Esophagus muscularis mucosa (tissue), 3 donors: ENCODE results near the gene CRTC1.

Source experiments
- POLR2A ChIP-seq: fragments of 450-650 bp; IDR thresholded peaks from one replicate; pipeline ENCODE4 v1.6.1; 2017; ENCODE audit warnings: antibody characterized with exemption, moderate library complexity, mild to moderate bottlenecking, low read depth
- POLR2AphosphoS5 ChIP-seq, 2 donors: sonication (generic); formaldehyde crosslinking; IDR thresholded peaks; one replicate each; pipeline ENCODE4 v1.6.1; 2017; ENCODE audit warnings: antibody characterized with exemption in 2 of 2
- TF ChIP-seq, protein P1 (sequence below), 3 experiments: fragments of 200-600 bp in 2 of 3; fragments of 450-650 bp in 1 of 3; sonication (generic) in 2 of 3; IDR thresholded peaks; one replicate each; pipeline ENCODE4 v1.5.1; 2017 to 2019; ENCODE audit warnings: antibody characterized with exemption in 3 of 3, mild to moderate bottlenecking in 2 of 3, moderate library complexity in 1 of 3

- TF ChIP-seq, protein P1, sequence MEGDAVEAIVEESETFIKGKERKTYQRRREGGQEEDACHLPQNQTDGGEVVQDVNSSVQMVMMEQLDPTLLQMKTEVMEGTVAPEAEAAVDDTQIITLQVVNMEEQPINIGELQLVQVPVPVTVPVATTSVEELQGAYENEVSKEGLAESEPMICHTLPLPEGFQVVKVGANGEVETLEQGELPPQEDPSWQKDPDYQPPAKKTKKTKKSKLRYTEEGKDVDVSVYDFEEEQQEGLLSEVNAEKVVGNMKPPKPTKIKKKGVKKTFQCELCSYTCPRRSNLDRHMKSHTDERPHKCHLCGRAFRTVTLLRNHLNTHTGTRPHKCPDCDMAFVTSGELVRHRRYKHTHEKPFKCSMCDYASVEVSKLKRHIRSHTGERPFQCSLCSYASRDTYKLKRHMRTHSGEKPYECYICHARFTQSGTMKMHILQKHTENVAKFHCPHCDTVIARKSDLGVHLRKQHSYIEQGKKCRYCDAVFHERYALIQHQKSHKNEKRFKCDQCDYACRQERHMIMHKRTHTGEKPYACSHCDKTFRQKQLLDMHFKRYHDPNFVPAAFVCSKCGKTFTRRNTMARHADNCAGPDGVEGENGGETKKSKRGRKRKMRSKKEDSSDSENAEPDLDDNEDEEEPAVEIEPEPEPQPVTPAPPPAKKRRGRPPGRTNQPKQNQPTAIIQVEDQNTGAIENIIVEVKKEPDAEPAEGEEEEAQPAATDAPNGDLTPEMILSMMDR (IDR thresholded peaks at IDR 0.05), result no peak
- no peak for TF ChIP-seq POLR2A
- no peak for TF ChIP-seq POLR2AphosphoS5 (IDR thresholded peaks at IDR 0.05)
Measured at GRCh38 chr19:18761531-18762110, 78.1 kb downstream of the CRTC1 start.
